ENCODE measurements around the gene MYO15B. TPM values are rescaled to one million over a fixed set of nuclear protein-coding genes. Genes with fewer than 3 reads are reported as not detected.

MYO15B gene
- total and polyA plus RNA-seq, 2 of the 4 experiments (the other 2 are of a cell fraction), result 0.18 to 0.65 TPM

GRCh38 chr17:75629157-75629556, 41.6 kb downstream of the MYO15B start:
- no peak for ATAC-seq (ENCODE audit: low read depth)

More at GRCh38 chr17:75629157-75629556, 41.6 kb downstream of the MYO15B start:
- in situ Hi-C loops (cut with MboI; ENCODE audit: low sequenced_read_pairs) (no loop called here), intact Hi-C loops (cut with micrococcal nuclease) (no loop called here), dilution Hi-C loops (cut with HindIII; ENCODE audit: low sequenced_read_pairs, unreplicated experiment) (no loop called here)
- Histone ChIP-seq H3K56ac (ENCODE audit: extremely low read depth, insufficient read depth, low read length) (no peak overlapping the region), H3K23ac (ENCODE audit: low read depth, low read length) (no peak overlapping the region), H3K4me3 (ENCODE audit: insufficient read depth, low read depth, low read length) (no peak overlapping the region), H3K18ac (ENCODE audit: low read depth, low read length) (no peak overlapping the region), H2AK5ac (ENCODE audit: low read depth, low read length) (no peak overlapping the region), H4K91ac (ENCODE audit: insufficient read depth, low read depth, low read length) (no peak overlapping the region), H3K27me3 (ENCODE audit: control insufficient read depth, insufficient read depth, low read length) (no peaks in the 10 kb centered on the region), H4K8ac (ENCODE audit: low read depth in 2 of 2, low read length in 2 of 2) (no peak overlapping the region), H4K5ac (ENCODE audit: low read depth, low read length) (no peak overlapping the region), H2BK15ac (ENCODE audit: low read depth, low read length) (no peak overlapping the region), H3K27ac (ENCODE audit: insufficient read depth, low read length) (no peak overlapping the region), H2AFZ (replicated peaks; ENCODE audit: low read length, poor library complexity) (no peak overlapping the region), H3K79me1 (ENCODE audit: low read depth in 1 of 2, low read length in 2 of 2) (peaks cover 0 to 3% of the 10 kb centered on the region in 2 experiments; a peak in 1 of 4 replicates), H3K9me1 (ENCODE audit: insufficient read depth, low read length) (no peaks in the 10 kb centered on the region), H2BK5ac (ENCODE audit: low read depth, low read length, poor library complexity, severe bottlenecking) (no peak overlapping the region), H2BK20ac (ENCODE audit: low read depth, low read length) (no peak overlapping the region), H2BK120ac (ENCODE audit: low read depth, low read length) (no peak overlapping the region), H3K4me1 (ENCODE audit: control insufficient read depth, insufficient read depth, low read length) (peaks cover 12% of the 10 kb centered on the region), H3K9me3 (ENCODE audit: control insufficient read depth, insufficient read depth, low read length) (no peaks in the 10 kb centered on the region), H3K4me2 (ENCODE audit: low read depth, low read length) (no peak overlapping the region), H3K4ac (ENCODE audit: low read depth, low read length) (no peak overlapping the region), H3K14ac (replicated peaks; ENCODE audit: low read depth, low read length) (no peak overlapping the region), H3K9ac (ENCODE audit: low read depth, low read length) (no peak overlapping the region), H2AK9ac (replicated peaks; ENCODE audit: low read depth, low read length, poor library complexity) (no peak overlapping the region), H4K20me1 (ENCODE audit: insufficient read depth, low read length) (peaks cover 9% of the 10 kb centered on the region), H3K36me3 (ENCODE audit: control insufficient read depth, insufficient read depth, low read length) (peaks cover 8% of the 10 kb centered on the region; the same call in 1 of the 2 replicates)
- ChIA-PET CTCF (no interaction called here), POLR2A (ENCODE audit: unreplicated experiment) (no interaction called here)
- BruUV-seq (replicated peaks), result no TSS peak
- 93% methylated on average over 3 of the region's 14 CpGs; no CpG with 5 or more reads in 1 of the 2 experiments for WGBS, 2 experiments (ENCODE audit: extremely low coverage in 2 of 2, insufficient read length in 1 of 2)
- DNase-seq, result no peak
- TF ChIP-seq MAFK (IDR thresholded peaks at IDR 0.05; ENCODE audit: low read depth, low read length) (no peak), CEBPB (IDR thresholded peaks at IDR 0.05; ENCODE audit: low read depth, low read length) (no peak)
- TF ChIP-seq, protein P1, sequence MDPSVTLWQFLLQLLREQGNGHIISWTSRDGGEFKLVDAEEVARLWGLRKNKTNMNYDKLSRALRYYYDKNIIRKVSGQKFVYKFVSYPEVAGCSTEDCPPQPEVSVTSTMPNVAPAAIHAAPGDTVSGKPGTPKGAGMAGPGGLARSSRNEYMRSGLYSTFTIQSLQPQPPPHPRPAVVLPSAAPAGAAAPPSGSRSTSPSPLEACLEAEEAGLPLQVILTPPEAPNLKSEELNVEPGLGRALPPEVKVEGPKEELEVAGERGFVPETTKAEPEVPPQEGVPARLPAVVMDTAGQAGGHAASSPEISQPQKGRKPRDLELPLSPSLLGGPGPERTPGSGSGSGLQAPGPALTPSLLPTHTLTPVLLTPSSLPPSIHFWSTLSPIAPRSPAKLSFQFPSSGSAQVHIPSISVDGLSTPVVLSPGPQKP (IDR thresholded peaks at IDR 0.05; ENCODE audit: borderline replicate concordance, low read depth, low read length), result no peak

Data from IMR-90 (cell line).